ENCODE results near the gene FOXP3. TPM values are rescaled to one million over a fixed set of nuclear protein-coding genes. Genes with fewer than 3 reads are reported as not detected.
"Not testable (repeated sequence)": the region's sequence is repeated elsewhere in the genome, so short reads cannot be mapped to it uniquely, and the experiment has no call there.

Gene FOXP3
- total RNA-seq (2014; rRNA removed; shearing (Covaris generic)): not detected in 2 replicates

GRCh38 chrX:49264460-49264859 lies at the start of gene FOXP3:
Gene FOXP3 (minus strand): TSS chrX:49264710. CDS start chrX:49258505, 6,205 bp downstream.
- no peak for DNase-seq (ENCODE audit: low read depth)

GRCh38 chrX:49312176-49312575 lies 47.7 kb upstream of the FOXP3 start:
- DNase-seq (ENCODE audit: low read depth): no peak

GRCh38 chrX:49310371-49310770 lies 45.9 kb upstream of the FOXP3 start:
- no peak for DNase-seq (ENCODE audit: low read depth)

- peak; percentile 20 for DNase-seq (ENCODE audit: low read depth)
Observed at GRCh38 chrX:49309401-49309981, 45.0 kb upstream of the FOXP3 start.

GRCh38 chrX:49308604-49309269 lies 44.2 kb upstream of the FOXP3 start:
- DNase-seq (ENCODE audit: low read depth): peak; percentile 38

GRCh38 chrX:49307775-49308174 lies 43.3 kb upstream of the FOXP3 start:
- DNase-seq (ENCODE audit: low read depth): not testable (repeated sequence)

- no peak for DNase-seq (ENCODE audit: low read depth)
Observed at GRCh38 chrX:49303346-49303745, 38.8 kb upstream of the FOXP3 start, which contains the start of gene GAGE10. Gene GAGE10 (plus strand): TSS chrX:49303646. CDS start chrX:49304860, 1,214 bp downstream.

GRCh38 chrX:49300703-49301102 lies 36.2 kb upstream of the FOXP3 start:
- no peak for DNase-seq (ENCODE audit: low read depth)

- DNase-seq (ENCODE audit: low read depth): not testable (repeated sequence)
Observed at GRCh38 chrX:49299293-49299692, 34.8 kb upstream of the FOXP3 start.

GRCh38 chrX:49292400-49293362 lies 28.2 kb upstream of the FOXP3 start:
- DNase-seq (ENCODE audit: low read depth): no peak

- DNase-seq (ENCODE audit: low read depth): peak; percentile 55
Observed at GRCh38 chrX:49291615-49292337, 27.3 kb upstream of the FOXP3 start.

- DNase-seq (ENCODE audit: low read depth): no peak
Observed at GRCh38 chrX:49290215-49290614, 25.7 kb upstream of the FOXP3 start.

- no peak for DNase-seq (ENCODE audit: low read depth)
Observed at GRCh38 chrX:49287665-49288064, 23.2 kb upstream of the FOXP3 start.

- DNase-seq (ENCODE audit: low read depth): no peak
Observed at GRCh38 chrX:49286581-49286980, 22.1 kb upstream of the FOXP3 start.

- DNase-seq (ENCODE audit: low read depth): no peak
Observed at GRCh38 chrX:49286136-49286535, 21.6 kb upstream of the FOXP3 start.

GRCh38 chrX:49284212-49284611 lies 19.7 kb upstream of the FOXP3 start:
- no peak for DNase-seq (ENCODE audit: low read depth)

- no peak for DNase-seq (ENCODE audit: low read depth)
Observed at GRCh38 chrX:49282647-49283011, 18.1 kb upstream of the FOXP3 start.

- DNase-seq (ENCODE audit: low read depth): no peak
Observed at GRCh38 chrX:49278081-49278480, 13.6 kb upstream of the FOXP3 start.

- DNase-seq (ENCODE audit: low read depth): no peak
Observed at GRCh38 chrX:49277535-49277830, 13.0 kb upstream of the FOXP3 start.

- no peak for DNase-seq (ENCODE audit: low read depth)
Observed at GRCh38 chrX:49276671-49277534, 12.4 kb upstream of the FOXP3 start.

- no peak for DNase-seq (ENCODE audit: low read depth)
Observed at GRCh38 chrX:49276207-49276606, 11.7 kb upstream of the FOXP3 start.
